Measurements from ENCODE around the gene PIWIL1.

DNA sequence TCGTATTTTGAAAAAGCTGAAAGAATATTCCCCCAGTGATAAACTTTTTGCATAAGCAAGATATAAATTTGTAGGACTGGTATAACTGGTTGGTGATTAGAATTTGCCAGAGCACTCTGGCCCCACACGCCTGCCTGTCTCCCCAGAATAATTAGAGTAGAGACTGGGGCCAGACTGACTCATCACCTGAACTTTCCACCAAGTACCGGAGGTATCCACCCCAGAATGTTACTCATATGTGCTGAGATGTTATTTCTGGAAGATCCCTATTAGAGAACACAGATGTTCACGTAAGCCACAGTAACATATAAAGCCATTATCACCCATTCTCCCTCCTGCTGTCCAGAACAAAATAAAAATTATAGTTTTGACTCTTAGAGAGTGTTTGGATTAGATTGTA lies 49.5 kb upstream of the PIWIL1 start:
- TF ChIP-seq JUN (IDR thresholded peaks at IDR 0.05) (no peak), POLR2A (IDR thresholded peaks at IDR 0.05; ENCODE audit: low read length) (no peak), ZFP36 (IDR thresholded peaks at IDR 0.05; ENCODE audit: borderline replicate concordance, partially characterized antibody) (no peak), CEBPB (IDR thresholded peaks at IDR 0.05) (no peak), RAD21 (conservative IDR thresholded peaks at IDR 0.05 in 1 of 2, IDR thresholded peaks at IDR 0.05 in 1 of 2) (no peak), PHF8 (IDR thresholded peaks at IDR 0.05; ENCODE audit: borderline replicate concordance, low read depth) (no peak), NPAS2 (CRISPR knock-in tag; IDR thresholded peaks at IDR 0.05; ENCODE audit: borderline replicate concordance) (no peak), KDM1A (IDR thresholded peaks at IDR 0.05; ENCODE audit: low read depth) (no peak), SMC3 (IDR thresholded peaks at IDR 0.05) (no peak), CHD2 (IDR thresholded peaks at IDR 0.05; ENCODE audit: low read length, partially characterized antibody) (no peak), EP300 (IDR thresholded peaks at IDR 0.05) (no peak), JUNB (IDR thresholded peaks at IDR 0.05) (no peak)
- TF ChIP-seq, protein P1, sequence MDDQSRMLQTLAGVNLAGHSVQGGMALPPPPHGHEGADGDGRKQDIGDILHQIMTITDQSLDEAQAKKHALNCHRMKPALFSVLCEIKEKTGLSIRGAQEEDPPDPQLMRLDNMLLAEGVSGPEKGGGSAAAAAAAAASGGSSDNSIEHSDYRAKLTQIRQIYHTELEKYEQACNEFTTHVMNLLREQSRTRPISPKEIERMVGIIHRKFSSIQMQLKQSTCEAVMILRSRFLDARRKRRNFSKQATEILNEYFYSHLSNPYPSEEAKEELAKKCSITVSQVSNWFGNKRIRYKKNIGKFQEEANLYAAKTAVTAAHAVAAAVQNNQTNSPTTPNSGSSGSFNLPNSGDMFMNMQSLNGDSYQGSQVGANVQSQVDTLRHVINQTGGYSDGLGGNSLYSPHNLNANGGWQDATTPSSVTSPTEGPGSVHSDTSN (IDR thresholded peaks at IDR 0.05), result no peak
- TF ChIP-seq, protein P2, sequence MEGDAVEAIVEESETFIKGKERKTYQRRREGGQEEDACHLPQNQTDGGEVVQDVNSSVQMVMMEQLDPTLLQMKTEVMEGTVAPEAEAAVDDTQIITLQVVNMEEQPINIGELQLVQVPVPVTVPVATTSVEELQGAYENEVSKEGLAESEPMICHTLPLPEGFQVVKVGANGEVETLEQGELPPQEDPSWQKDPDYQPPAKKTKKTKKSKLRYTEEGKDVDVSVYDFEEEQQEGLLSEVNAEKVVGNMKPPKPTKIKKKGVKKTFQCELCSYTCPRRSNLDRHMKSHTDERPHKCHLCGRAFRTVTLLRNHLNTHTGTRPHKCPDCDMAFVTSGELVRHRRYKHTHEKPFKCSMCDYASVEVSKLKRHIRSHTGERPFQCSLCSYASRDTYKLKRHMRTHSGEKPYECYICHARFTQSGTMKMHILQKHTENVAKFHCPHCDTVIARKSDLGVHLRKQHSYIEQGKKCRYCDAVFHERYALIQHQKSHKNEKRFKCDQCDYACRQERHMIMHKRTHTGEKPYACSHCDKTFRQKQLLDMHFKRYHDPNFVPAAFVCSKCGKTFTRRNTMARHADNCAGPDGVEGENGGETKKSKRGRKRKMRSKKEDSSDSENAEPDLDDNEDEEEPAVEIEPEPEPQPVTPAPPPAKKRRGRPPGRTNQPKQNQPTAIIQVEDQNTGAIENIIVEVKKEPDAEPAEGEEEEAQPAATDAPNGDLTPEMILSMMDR (IDR thresholded peaks at IDR 0.05), result no peak
